H9 (cell line): ENCODE measurements around the gene VRK3. TPM values are rescaled to one million over a fixed set of nuclear protein-coding genes. Genes with fewer than 3 reads are reported as not detected.

ENCODE experiments used
- DNase-seq: peaks from one replicate; pipeline ENCODE4 v3.0.0-alpha.2; 2017
- H2AFZ ChIP-seq: one replicate; pipeline ENCODE4 v1.6.1; 2013; ENCODE audit warnings: mild to moderate bottlenecking, low read length, control low read depth, moderate library complexity
- H2AK5ac ChIP-seq: 2 replicates; pipeline ENCODE4 v1.6.1; 2013; ENCODE audit warnings: low read length, control low read depth, mixed read lengths; ENCODE audit not compliant: insufficient read length
- H2BK120ac ChIP-seq: one replicate; pipeline ENCODE4 v1.6.1; 2013; ENCODE audit warnings: low read depth, mild to moderate bottlenecking, low read length, control low read depth, inconsistent platforms; ENCODE audit not compliant: poor library complexity, severe bottlenecking
- H2BK12ac ChIP-seq: 2 replicates; pipeline ENCODE4 v1.6.1; 2013; ENCODE audit warnings: low read length, control low read depth, mixed read lengths, low read depth; ENCODE audit not compliant: insufficient read length
- H2BK15ac ChIP-seq: 2 replicates; pipeline ENCODE4 v1.6.1; 2013; ENCODE audit warnings: low read depth, low read length, control low read depth
- H2BK20ac ChIP-seq: one replicate; pipeline ENCODE4 v1.6.1; 2013; ENCODE audit warnings: low read depth, mild to moderate bottlenecking, low read length, control low read depth, inconsistent platforms; ENCODE audit not compliant: poor library complexity, severe bottlenecking
- H2BK5ac ChIP-seq: 2 replicates; pipeline ENCODE4 v1.6.1; 2013; ENCODE audit warnings: low read length, control low read depth, mixed read lengths; ENCODE audit not compliant: insufficient read length
- H3K14ac ChIP-seq: 2 replicates; pipeline ENCODE4 v1.6.1; 2013; ENCODE audit warnings: low read length, control low read depth; ENCODE audit not compliant: insufficient read depth
- H3K18ac ChIP-seq: 2 replicates; pipeline ENCODE4 v1.6.1; 2013; ENCODE audit warnings: low read depth, mild to moderate bottlenecking, mixed read lengths, low read length, control low read depth; ENCODE audit not compliant: insufficient read length
- H3K23ac ChIP-seq: 2 replicates; pipeline ENCODE4 v1.6.1; 2013; ENCODE audit warnings: low read length, control low read depth, mixed read lengths, low read depth; ENCODE audit not compliant: insufficient read length
- H3K23me2 ChIP-seq: 2 replicates; pipeline ENCODE4 v1.6.1; 2013; ENCODE audit warnings: low read depth, mild to moderate bottlenecking, mixed read lengths, low read length, control low read depth; ENCODE audit not compliant: insufficient read length, poor library complexity, severe bottlenecking
- H3K27ac ChIP-seq: 2 replicates; pipeline ENCODE4 v1.5.1; 2013; ENCODE audit warnings: low read length, control low read depth, mixed read lengths, low read depth; ENCODE audit not compliant: insufficient read length
- H3K27me3 ChIP-seq: 2 replicates; pipeline ENCODE4 v1.6.1; 2013; ENCODE audit warnings: low read length, control low read depth, inconsistent platforms; ENCODE audit not compliant: insufficient read depth
- H3K4ac ChIP-seq: 2 replicates; pipeline ENCODE4 v1.6.1; 2013; ENCODE audit warnings: low read depth, mild to moderate bottlenecking, control low read depth, inconsistent platforms, low read length, moderate library complexity
- H3K4me1 ChIP-seq: 2 replicates; pipeline ENCODE4 v1.6.1; 2013; ENCODE audit warnings: low read length, control low read depth, inconsistent platforms; ENCODE audit not compliant: insufficient read depth
- H3K4me2 ChIP-seq: 2 replicates; pipeline ENCODE4 v1.6.1; 2013; ENCODE audit warnings: low read length, control low read depth, mixed read lengths; ENCODE audit not compliant: insufficient read length, insufficient read depth
- H3K56ac ChIP-seq: 2 replicates; pipeline ENCODE4 v1.6.1; 2013; ENCODE audit warnings: low read depth, mild to moderate bottlenecking, mixed read lengths, low read length, control low read depth; ENCODE audit not compliant: insufficient read length
- H3K79me1 ChIP-seq: 2 replicates; pipeline ENCODE4 v1.6.1; 2013; ENCODE audit warnings: low read depth, mild to moderate bottlenecking, moderate library complexity, low read length, control low read depth, inconsistent platforms; ENCODE audit not compliant: insufficient read depth, poor library complexity, severe bottlenecking
- H3K79me2 ChIP-seq: 2 replicates; pipeline ENCODE4 v1.6.1; 2013; ENCODE audit warnings: low read length, control low read depth, inconsistent platforms; ENCODE audit not compliant: insufficient read depth
- H3K9ac ChIP-seq: 2 replicates; pipeline ENCODE4 v1.6.1; 2013; ENCODE audit warnings: low read length, control low read depth, mixed read lengths; ENCODE audit not compliant: insufficient read length; ENCODE audit errors: extremely low read depth
- H3K9me3 ChIP-seq: one replicate; pipeline ENCODE4 v1.6.1; 2013; ENCODE audit warnings: low read depth, low read length, inconsistent platforms; ENCODE audit not compliant: control insufficient read depth
- H3T11ph ChIP-seq: one replicate; pipeline ENCODE4 v1.6.1; 2013; ENCODE audit warnings: mild to moderate bottlenecking, low read length, control low read depth, inconsistent platforms
- H4K20me1 ChIP-seq: one replicate; pipeline ENCODE4 v1.6.1; 2013; ENCODE audit not compliant: control insufficient read depth, insufficient read length, insufficient read depth
- H4K5ac ChIP-seq: 2 replicates; pipeline ENCODE4 v1.6.1; 2013; ENCODE audit warnings: low read depth, mild to moderate bottlenecking, mixed read lengths, low read length, control low read depth; ENCODE audit not compliant: insufficient read length
- H4K8ac ChIP-seq: replicated peaks from 2 replicates; pipeline ENCODE4 v1.6.1; 2013; ENCODE audit warnings: low read length, control low read depth, mixed read lengths, low read depth; ENCODE audit not compliant: insufficient read length
- H4K91ac ChIP-seq: 2 replicates; pipeline ENCODE4 v1.6.1; 2013; ENCODE audit warnings: low read depth, mild to moderate bottlenecking, moderate library complexity, mixed read lengths, low read length, control low read depth; ENCODE audit not compliant: insufficient read length
- H3K27ac Mint-ChIP-seq, 3 experiments: 2 replicates in 2 of 3; 3 replicates in 1 of 3; pipeline ENCODE4 v1.8.0; 2020 to 2021; ENCODE audit warnings: mixed read lengths in 3 of 3, mild to moderate bottlenecking in 1 of 3, moderate library complexity in 1 of 3
- H3K27me3 Mint-ChIP-seq: 2 replicates; pipeline ENCODE4 v1.8.0; 2021; ENCODE audit warnings: low read depth, mild to moderate bottlenecking, moderate library complexity, mixed read lengths
- H3K36me3 Mint-ChIP-seq, 3 experiments: 2 replicates in 2 of 3; 3 replicates in 1 of 3; pipeline ENCODE4 v1.8.0; 2020 to 2021; ENCODE audit warnings: low read depth in 3 of 3, mixed read lengths in 3 of 3; ENCODE audit not compliant: insufficient read depth in 1 of 3
- H3K4me1 Mint-ChIP-seq, 2 experiments: 2 replicates each; pipeline ENCODE4 v1.8.0; 2020; ENCODE audit warnings: mixed read lengths in 2 of 2
- H3K4me3 Mint-ChIP-seq, 2 experiments: 2 replicates in 1 of 2; 3 replicates in 1 of 2; pipeline ENCODE4 v1.8.0; 2020 to 2021; ENCODE audit warnings: mild to moderate bottlenecking in 2 of 2, mixed read lengths in 2 of 2, moderate library complexity in 1 of 2
- H3K9me3 Mint-ChIP-seq, 2 experiments: 2 replicates in 1 of 2; 3 replicates in 1 of 2; pipeline ENCODE4 v1.8.0; 2020; ENCODE audit warnings: mild to moderate bottlenecking in 2 of 2, mixed read lengths in 2 of 2, moderate library complexity in 1 of 2
- CTCF ChIP-seq: fragments of 200-600 bp; sonication (generic); conservative IDR thresholded peaks from 3 replicates; pipeline ENCODE4 v1.8.0; 2021; ENCODE audit warnings: antibody characterized with exemption, mild to moderate bottlenecking
- WGBS: extraction: QIAGEN DNeasy Blood & Tissue Kit; methylation state at CpG from one replicate; pipeline ENCODE4 v1.1.7; 2013; ENCODE audit warnings: missing lambda C conversion rate, low lambda C conversion rate, mixed read lengths; ENCODE audit not compliant: insufficient read length; ENCODE audit errors: extremely low coverage; 5-methylcytosine and 5-hydroxymethylcytosine counted together
- total RNA-seq: library from RNA; stranded (reverse); gene quantifications from 2 replicates; pipeline ENCODE4 v1.2.1, GENCODE V29; 2021

Gene VRK3
- total RNA-seq, 1 experiment from 2014 or later = 33.5 TPM

- H2BK120ac ChIP-seq = no peak overlapping the region
These were observed 24.2 kb downstream of the VRK3 start for GRCh38 chr19:50000841-50001557.

More at GRCh38 chr19:50000841-50001557, 24.2 kb downstream of the VRK3 start:
- Histone ChIP-seq H3K56ac (no peak overlapping the region), H3K4me2 (no peak overlapping the region), H3K79me2 (no peaks in the 10 kb centered on the region), H2BK5ac (no peak overlapping the region), H2AK5ac (no peak overlapping the region), H3K18ac (no peak overlapping the region), H3K27me3 (no peaks in the 10 kb centered on the region), H2BK15ac (no peak overlapping the region), H3K23ac (no peak overlapping the region), H4K5ac (no peak overlapping the region), H2BK20ac (no peak overlapping the region), H4K8ac (no peak overlapping the region), H2BK12ac (no peak overlapping the region), H3T11ph (no peak overlapping the region), H3K4me1 (no peaks in the 10 kb centered on the region), H3K27ac (no peak overlapping the region), H2AFZ (no peak overlapping the region), H3K23me2 (no peaks in the 10 kb centered on the region), H4K20me1 (no peaks in the 10 kb centered on the region), H3K79me1 (no peaks in the 10 kb centered on the region), H4K91ac (no peak overlapping the region), H3K14ac (no peak overlapping the region), H3K9ac (no peak overlapping the region), H3K4ac (no peak overlapping the region), H3K9me3 (no peaks in the 10 kb centered on the region)
- H3K36me3 Mint-ChIP-seq = peaks cover 4 to 40% (median 26%) of the 10 kb centered on the region in 3 experiments; a peak in 5 of 7 replicates
- no CpG with 5 or more reads among the region's 16 CpGs for WGBS
- H3K9me3 Mint-ChIP-seq = no peaks in the 10 kb centered on the region
- DNase-seq = no peak
- no peak for TF ChIP-seq CTCF
- H3K27ac Mint-ChIP-seq = no peak overlapping the region
- no peak overlapping the region for H3K4me3 Mint-ChIP-seq
- no peaks in the 10 kb centered on the region for H3K27me3 Mint-ChIP-seq
- no peaks in the 10 kb centered on the region for H3K4me1 Mint-ChIP-seq
